IMR-90 (cell line): ENCODE data around the gene AK1. TPM values are rescaled to one million over a fixed set of nuclear protein-coding genes. Genes with fewer than 3 reads are reported as not detected.

ENCODE experiments used
- ATAC-seq: fragments of 200-7000 bp; cut with Tn5 transposase; 2 replicates; pipeline ENCODE4 v1.9.1; 2020; ENCODE audit warnings: low read depth, mild to moderate bottlenecking, moderate library complexity
- BruUV-seq: library from RNA; stranded (reverse); fragments of 400-500 nt; replicated peaks from 2 replicates; lab custom pipeline; 2021; lab: Mats Ljungman, UMichigan
- CTCF ChIA-PET: fragments of 300-600 bp; formaldehyde crosslinking; extraction: SDS; loops from one replicate; lab custom pipeline; 2021; ENCODE audit warnings: antibody characterized with exemption; lab: Yijun Ruan, JAX
- POLR2A ChIA-PET: fragments of 300-600 bp; sonication (Branson Sonifier 250); formaldehyde crosslinking; loops from one replicate; lab custom pipeline; 2022; ENCODE audit warnings: antibody characterized with exemption; ENCODE audit not compliant: unreplicated experiment; lab: Charles Lee
- DNase-seq: peaks from one replicate; pipeline ENCODE4 v3.0.0; 2013
- H2AFZ ChIP-seq: replicated peaks from 2 replicates; pipeline ENCODE3; 2013; ENCODE audit warnings: low read length, mild to moderate bottlenecking; ENCODE audit not compliant: poor library complexity
- H2AK5ac ChIP-seq: 2 replicates; pipeline ENCODE4 v1.6.1; 2013; ENCODE audit warnings: low read depth, low read length, inconsistent platforms
- H2AK9ac ChIP-seq: replicated peaks from 2 replicates; pipeline ENCODE3; 2013; ENCODE audit warnings: mild to moderate bottlenecking, low read depth, low read length, moderate library complexity; ENCODE audit not compliant: poor library complexity
- H2BK120ac ChIP-seq: 2 replicates; pipeline ENCODE4 v1.6.1; 2013; ENCODE audit warnings: low read depth, low read length, inconsistent platforms
- H2BK15ac ChIP-seq: 3 replicates; pipeline ENCODE4 v1.6.1; 2013; ENCODE audit warnings: low read depth, low read length, inconsistent platforms
- H2BK20ac ChIP-seq: 2 replicates; pipeline ENCODE4 v1.6.1; 2013; ENCODE audit warnings: low read depth, mild to moderate bottlenecking, inconsistent platforms, low read length, moderate library complexity
- H2BK5ac ChIP-seq: 2 replicates; pipeline ENCODE4 v1.6.1; 2013; ENCODE audit warnings: mild to moderate bottlenecking, low read depth, low read length, inconsistent platforms; ENCODE audit not compliant: poor library complexity, severe bottlenecking
- H3K14ac ChIP-seq: replicated peaks from 2 replicates; pipeline ENCODE4 v1.6.1; 2013; ENCODE audit warnings: low read depth, low read length, inconsistent platforms
- H3K18ac ChIP-seq: 2 replicates; pipeline ENCODE4 v1.6.1; 2013; ENCODE audit warnings: low read depth, low read length, control low read depth
- H3K23ac ChIP-seq: 2 replicates; pipeline ENCODE4 v1.6.1; 2013; ENCODE audit warnings: low read depth, low read length, inconsistent platforms
- H3K27ac ChIP-seq: 2 replicates; pipeline ENCODE4 v1.5.1; 2013; ENCODE audit warnings: mild to moderate bottlenecking, control low read depth, low read length; ENCODE audit not compliant: insufficient read depth
- H3K27me3 ChIP-seq: 2 replicates; pipeline ENCODE4 v1.6.1; 2013; ENCODE audit warnings: low read length; ENCODE audit not compliant: control insufficient read depth, insufficient read depth
- H3K36me3 ChIP-seq: 2 replicates; pipeline ENCODE4 v1.6.1; 2013; ENCODE audit warnings: low read length, mixed read lengths; ENCODE audit not compliant: control insufficient read depth, insufficient read depth
- H3K4ac ChIP-seq: 2 replicates; pipeline ENCODE4 v1.6.1; 2013; ENCODE audit warnings: low read depth, low read length, inconsistent platforms
- H3K4me1 ChIP-seq: 2 replicates; pipeline ENCODE4 v1.6.1; 2013; ENCODE audit warnings: low read length, mixed read lengths; ENCODE audit not compliant: control insufficient read depth, insufficient read depth
- H3K4me2 ChIP-seq: 2 replicates; pipeline ENCODE4 v1.6.1; 2013; ENCODE audit warnings: low read depth, mild to moderate bottlenecking, control low read depth, low read length, moderate library complexity
- H3K4me3 ChIP-seq: 2 replicates; pipeline ENCODE4 v1.5.1; 2013; ENCODE audit warnings: low read depth, mild to moderate bottlenecking, control low read depth, low read length, moderate library complexity; ENCODE audit not compliant: insufficient read depth
- H3K56ac ChIP-seq: 2 replicates; pipeline ENCODE4 v1.6.1; 2013; ENCODE audit warnings: low read length, inconsistent platforms; ENCODE audit not compliant: insufficient read depth; ENCODE audit errors: extremely low read depth
- H3K79me1 ChIP-seq, 2 experiments: 2 replicates each; pipeline ENCODE4 v1.6.1; 2013; ENCODE audit warnings: low read length in 2 of 2, inconsistent platforms in 1 of 2, low read depth in 1 of 2
- H3K9ac ChIP-seq: 2 replicates; pipeline ENCODE4 v1.6.1; 2013; ENCODE audit warnings: low read depth, low read length, control low read depth
- H3K9me1 ChIP-seq: 2 replicates; pipeline ENCODE4 v1.6.1; 2013; ENCODE audit warnings: low read length, inconsistent platforms; ENCODE audit not compliant: insufficient read depth
- H3K9me3 ChIP-seq: 2 replicates; pipeline ENCODE4 v1.6.1; 2013; ENCODE audit warnings: low read length; ENCODE audit not compliant: control insufficient read depth, insufficient read depth
- H4K20me1 ChIP-seq: 2 replicates; pipeline ENCODE4 v1.6.1; 2013; ENCODE audit warnings: low read length, inconsistent platforms; ENCODE audit not compliant: insufficient read depth
- H4K5ac ChIP-seq: 2 replicates; pipeline ENCODE4 v1.6.1; 2013; ENCODE audit warnings: mild to moderate bottlenecking, low read depth, low read length, control low read depth
- H4K8ac ChIP-seq, 2 experiments: 2 replicates each; pipeline ENCODE4 v1.6.1; 2013; ENCODE audit warnings: low read depth in 2 of 2, low read length in 2 of 2, control low read depth in 1 of 2, inconsistent platforms in 1 of 2
- H4K91ac ChIP-seq: 2 replicates; pipeline ENCODE4 v1.6.1; 2013; ENCODE audit warnings: low read depth, low read length, inconsistent platforms; ENCODE audit not compliant: insufficient read depth
- CEBPB ChIP-seq: IDR thresholded peaks from 2 replicates; pipeline ENCODE4 v1.6.1; 2012; ENCODE audit warnings: low read depth, low read length, improper control_type of control experiment
- CHD1 ChIP-seq: IDR thresholded peaks from 2 replicates; pipeline ENCODE4 v1.6.1; 2012; ENCODE audit warnings: low read depth, low read length, improper control_type of control experiment
- FOS ChIP-seq: fragments of 150-350 bp; IDR thresholded peaks from 2 replicates; pipeline ENCODE4 v1.6.1; 2016; ENCODE audit warnings: low read depth, low read length
- MAZ ChIP-seq: IDR thresholded peaks from 2 replicates; pipeline ENCODE4 v1.6.1; 2012; ENCODE audit warnings: low read depth, mild to moderate bottlenecking, low read length, improper control_type of control experiment, moderate library complexity, borderline replicate concordance
- POLR2A ChIP-seq: IDR thresholded peaks from 2 replicates; pipeline ENCODE4 v1.6.1; 2012; ENCODE audit warnings: mild to moderate bottlenecking, low read depth, low read length
- WGBS, 2 experiments: methylation state at CpG; one replicate each; pipeline versions ENCODE4 v1.1.5 to v1.1.7; 2013; ENCODE audit warnings: missing lambda C conversion rate in 2 of 2; ENCODE audit not compliant: insufficient read length in 1 of 2; ENCODE audit errors: extremely low coverage in 2 of 2; 5-methylcytosine and 5-hydroxymethylcytosine counted together
- dilution Hi-C: fragments of 300-500 bp; cut with HindIII; formaldehyde crosslinking; loops from one replicate; pipeline ENCODE4 v1.14.3; 2018; ENCODE audit warnings: low sequenced_read_pairs; ENCODE audit not compliant: unreplicated experiment
- in situ Hi-C: fragments of 300-500 bp; cut with MboI; formaldehyde crosslinking; loops from 3 replicates; pipeline ENCODE4 v1.14.3; 2019; ENCODE audit warnings: low sequenced_read_pairs, inconsistent platforms, mixed read lengths
- intact Hi-C: fragments of 100-400 bp; cut with micrococcal nuclease; formaldehyde crosslinking; loops from 2 replicates; pipeline ENCODE4 v1.10.0; 2022
- polyA plus RNA-seq, 3 experiments: library from polyadenylated mRNA; depleted of rRNA; stranded (reverse); fragments of >200 nt; gene quantifications; 2 replicates each; pipeline ENCODE4 v1.2.3, GENCODE V29; 2012; ENCODE audit warnings: low replicate concordance in 1 of 3
- total RNA-seq: library from RNA; depleted of rRNA; stranded (reverse); fragments of >200 nt; gene quantifications from 2 replicates; pipeline ENCODE4 v1.2.3, GENCODE V29; 2012
- TF ChIP-seq, protein P1 (sequence below): conservative IDR thresholded peaks from 2 replicates; pipeline ENCODE4 v1.5.1; 2012; ENCODE audit warnings: mild to moderate bottlenecking, low read depth, low read length, improper control_type of control experiment

AK1 gene
- total and polyA plus RNA-seq, 2 of the 4 experiments (the other 2 are of a cell fraction): 44.8 to 119 TPM

- Histone ChIP-seq H3K4me2 (no peak overlapping the region), H3K23ac (no peak overlapping the region), H3K79me1 (peaks cover under 1 to 3% of the 10 kb centered on the region in 2 experiments; a peak in 2 of 4 replicates), H3K36me3 (peaks cover 11% of the 10 kb centered on the region), H3K4ac (no peak overlapping the region; the same call in 1 of the 2 replicates), H3K27me3 (no peaks in the 10 kb centered on the region), H2AK9ac (peak overlapping the region; percentile 30), H4K91ac (no peak overlapping the region), H2AFZ (no peak overlapping the region), H2AK5ac (peak overlapping the region; percentile 39), H3K9me1 (peaks cover 7% of the 10 kb centered on the region), H4K20me1 (no peaks in the 10 kb centered on the region), H4K5ac (no peak overlapping the region), H4K8ac (peak overlapping the region in 1 of 2 experiments; percentile 35; a peak in 2 of 4 replicates), H3K27ac (no peak overlapping the region), H2BK15ac (no peak overlapping the region), H3K4me3 (no peak overlapping the region), H3K14ac (no peak overlapping the region), H3K56ac (no peak overlapping the region), H2BK5ac (no peak overlapping the region), H3K18ac (no peak overlapping the region), H2BK20ac (no peak overlapping the region), H3K9me3 (no peaks in the 10 kb centered on the region), H3K9ac (no peak overlapping the region), H3K4me1 (peaks cover 17% of the 10 kb centered on the region), H2BK120ac (0 out of 2 replicates have a peak overlapping the region, but pooled peaks have one; percentile 8)
- intact Hi-C loops (no loop called here), dilution Hi-C loops (no loop called here), in situ Hi-C loops (no loop called here)
- no TSS peak for BruUV-seq
- TF ChIP-seq CEBPB: no peak
- TF ChIP-seq POLR2A: no peak
- TF ChIP-seq CHD1: no peak
- no peak for TF ChIP-seq FOS
- TF ChIP-seq, protein P1, sequence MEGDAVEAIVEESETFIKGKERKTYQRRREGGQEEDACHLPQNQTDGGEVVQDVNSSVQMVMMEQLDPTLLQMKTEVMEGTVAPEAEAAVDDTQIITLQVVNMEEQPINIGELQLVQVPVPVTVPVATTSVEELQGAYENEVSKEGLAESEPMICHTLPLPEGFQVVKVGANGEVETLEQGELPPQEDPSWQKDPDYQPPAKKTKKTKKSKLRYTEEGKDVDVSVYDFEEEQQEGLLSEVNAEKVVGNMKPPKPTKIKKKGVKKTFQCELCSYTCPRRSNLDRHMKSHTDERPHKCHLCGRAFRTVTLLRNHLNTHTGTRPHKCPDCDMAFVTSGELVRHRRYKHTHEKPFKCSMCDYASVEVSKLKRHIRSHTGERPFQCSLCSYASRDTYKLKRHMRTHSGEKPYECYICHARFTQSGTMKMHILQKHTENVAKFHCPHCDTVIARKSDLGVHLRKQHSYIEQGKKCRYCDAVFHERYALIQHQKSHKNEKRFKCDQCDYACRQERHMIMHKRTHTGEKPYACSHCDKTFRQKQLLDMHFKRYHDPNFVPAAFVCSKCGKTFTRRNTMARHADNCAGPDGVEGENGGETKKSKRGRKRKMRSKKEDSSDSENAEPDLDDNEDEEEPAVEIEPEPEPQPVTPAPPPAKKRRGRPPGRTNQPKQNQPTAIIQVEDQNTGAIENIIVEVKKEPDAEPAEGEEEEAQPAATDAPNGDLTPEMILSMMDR: no peak
- TF ChIP-seq MAZ: no peak
- 50% methylated on average over 1 of the region's 5 CpGs; no CpG with 5 or more reads in 1 of the 2 experiments for WGBS, 2 experiments
- ATAC-seq (no peak), DNase-seq (no peak)
- POLR2A ChIA-PET: no interaction called here
- CTCF ChIA-PET: interaction anchor here (1.1 kb wide), 1 partner anchor 35 kb away, joined by 4 read pairs; no protein-coding TSS in a partner anchor
Measured at GRCh38 chr9:127905004-127905728, 27.7 kb upstream of the AK1 start.
